H1 (cell line): Measurements from ENCODE around the gene ZAR1. TPM values are rescaled to one million over a fixed set of nuclear protein-coding genes. Genes with fewer than 3 reads are reported as not detected.

Source experiments
- BCL11A ChIP-seq, 2 experiments: IDR thresholded peaks; one replicate each; pipeline ENCODE4 v1.6.1; 2011; ENCODE audit warnings: low read depth in 2 of 2, low read length in 2 of 2, mild to moderate bottlenecking in 2 of 2
- RNF2 ChIP-seq: fragments of 200-900, 300-1000 bp; sonication (generic); IDR thresholded peaks from 2 replicates; pipeline ENCODE4 v1.7.1; 2016; ENCODE audit warnings: borderline replicate concordance, low read depth, mild to moderate bottlenecking, antibody characterized with exemption, low read length; ENCODE audit not compliant: poor library complexity, severe bottlenecking; ENCODE audit errors: missing control alignments
- SUZ12 ChIP-seq: fragments of 200-600 bp; sonication (generic); IDR thresholded peaks from 2 replicates; pipeline ENCODE4 v1.6.1; 2012; ENCODE audit warnings: mild to moderate bottlenecking, inconsistent platforms, low read length, moderate library complexity, mixed read lengths
- polyA plus RNA-seq, 7 experiments: library from polyadenylated mRNA; depleted of rRNA in 3 of 7; stranded (reverse) in 5 of 7; unstranded in 2 of 7; fragments of >200 nt in 5 of 7; fragments of 200-250 nt in 2 of 7; gene quantifications; 1 replicate in 5 of 7; 2 replicates in 1 of 7; 4 replicates in 1 of 7; pipeline versions ENCODE4 v1.2.1 to v1.2.3, GENCODE V29; 2011 to 2013; ENCODE audit warnings: missing spikeins in 2 of 7, mixed read lengths in 2 of 7
- total RNA-seq: library from RNA; stranded (reverse); fragmentation: NEBNext Ultra II Directional; extraction: Animal tissue kit (Norgen Biotek cat#: 25700); gene quantifications from 2 replicates; pipeline ENCODE4 v1.2.1, GENCODE V29; 2021
- TF ChIP-seq, protein P1 (sequence below): IDR thresholded peaks from 2 replicates; pipeline ENCODE4 v1.6.1; 2012; ENCODE audit warnings: inconsistent platforms
- TF ChIP-seq, protein P2 (sequence below): IDR thresholded peaks from 2 replicates; pipeline ENCODE4 v1.6.1; 2012; ENCODE audit warnings: inconsistent platforms

The ZAR1 gene
- total and polyA plus RNA-seq, 2 of the 8 experiments (the other 6 are each of a cell fraction or from before 2014, with no cell fraction given): 0.33 to 0.78 TPM

- TF ChIP-seq SUZ12: peak; percentile 86
- TF ChIP-seq, protein P1, sequence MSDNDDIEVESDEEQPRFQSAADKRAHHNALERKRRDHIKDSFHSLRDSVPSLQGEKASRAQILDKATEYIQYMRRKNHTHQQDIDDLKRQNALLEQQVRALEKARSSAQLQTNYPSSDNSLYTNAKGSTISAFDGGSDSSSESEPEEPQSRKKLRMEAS: peak; percentile 15
- no peak for TF ChIP-seq BCL11A (IDR thresholded peaks at IDR 0.05; ENCODE audit: low read depth in 2 of 2, low read length in 2 of 2)
- TF ChIP-seq, protein P2, sequence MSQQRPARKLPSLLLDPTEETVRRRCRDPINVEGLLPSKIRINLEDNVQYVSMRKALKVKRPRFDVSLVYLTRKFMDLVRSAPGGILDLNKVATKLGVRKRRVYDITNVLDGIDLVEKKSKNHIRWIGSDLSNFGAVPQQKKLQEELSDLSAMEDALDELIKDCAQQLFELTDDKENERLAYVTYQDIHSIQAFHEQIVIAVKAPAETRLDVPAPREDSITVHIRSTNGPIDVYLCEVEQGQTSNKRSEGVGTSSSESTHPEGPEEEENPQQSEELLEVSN: peak; percentile 53
- TF ChIP-seq RNF2: peak; percentile 31
- TF ChIP-seq, all 59 proteins: peak for 8
Observed at GRCh38 chr4:48490680-48491513, 845 bp downstream of the ZAR1 start (continued).
